ENCODE measurements around the gene DCX. TPM values are rescaled to one million over a fixed set of nuclear protein-coding genes. Genes with fewer than 3 reads are reported as not detected.

DCX gene
- total and polyA plus RNA-seq, 2 experiments from 2014 or later, result 0.66 to 3.0 TPM

DNA sequence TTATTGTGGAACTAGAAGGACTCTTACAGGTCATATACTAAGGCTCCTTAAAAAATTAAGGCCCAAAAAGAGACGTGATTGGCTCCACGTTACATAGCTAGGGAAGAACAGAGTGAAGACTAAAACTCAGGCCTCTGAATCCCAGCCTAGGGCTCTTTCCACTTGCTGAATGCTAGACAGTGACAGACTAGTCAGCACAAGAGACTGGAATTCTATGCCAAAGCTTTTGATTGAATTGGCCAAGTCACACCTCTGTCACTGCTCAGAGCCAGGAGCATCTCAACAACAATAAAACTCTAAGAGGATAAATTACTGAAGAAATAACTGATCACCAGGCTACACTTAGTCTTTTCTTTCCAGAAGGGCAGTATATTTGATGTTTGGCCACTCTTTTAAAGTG is 16.8 kb downstream of the DCX start:
- H3K36me3 ChIP-seq (ENCODE audit: insufficient read depth), result no peaks in the 10 kb centered on the region
- H3K27me3 Mint-ChIP-seq (ENCODE audit: insufficient read depth, low read depth, poor library complexity), result no peaks in the 10 kb centered on the region
- H3K9me3 Mint-ChIP-seq, result no peaks in the 10 kb centered on the region
- H3K9me2 ChIP-seq (ENCODE audit: insufficient read depth), result no peaks in the 10 kb centered on the region
- H3K27ac ChIP-seq (ENCODE audit: low read depth), result no peak overlapping the region
- no peak overlapping the region for H3K27ac Mint-ChIP-seq
- ATAC-seq (no peak), DNase-seq (ENCODE audit: low spot score) (no peak)
- no peak overlapping the region for H3K4me3 Mint-ChIP-seq
- H2AFZ ChIP-seq, result no peak overlapping the region
- H3K79me2 ChIP-seq (replicated peaks; ENCODE audit: insufficient read depth), result no peaks in the 10 kb centered on the region
- H3K4me1 ChIP-seq (ENCODE audit: insufficient read depth), result no peaks in the 10 kb centered on the region
- no peak overlapping the region for H3K4me3 ChIP-seq
- TF ChIP-seq CREB1 (CRISPR knock-in tag; IDR thresholded peaks at IDR 0.05; ENCODE audit: low read depth) (no peak), EZH2 (IDR thresholded peaks at IDR 0.05; ENCODE audit: low read depth, unreplicated experiment) (no peak), ZNF331 (CRISPR knock-in tag; IDR thresholded peaks at IDR 0.05; ENCODE audit: low read depth) (no peak), STAT1 (IDR thresholded peaks at IDR 0.05; ENCODE audit: unreplicated experiment) (no peak), JUNB (IDR thresholded peaks at IDR 0.05; ENCODE audit: unreplicated experiment) (no peak), ZNF114 (CRISPR knock-in tag; IDR thresholded peaks at IDR 0.05) (no peak), POLR2AphosphoS5 (IDR thresholded peaks at IDR 0.05; ENCODE audit: low read depth) (no peak), NANOG (IDR thresholded peaks at IDR 0.05; ENCODE audit: borderline replicate concordance) (no peak), EZH2phosphoT487 (IDR thresholded peaks at IDR 0.05; ENCODE audit: unreplicated experiment) (no peak)
- TF ChIP-seq, protein P1, sequence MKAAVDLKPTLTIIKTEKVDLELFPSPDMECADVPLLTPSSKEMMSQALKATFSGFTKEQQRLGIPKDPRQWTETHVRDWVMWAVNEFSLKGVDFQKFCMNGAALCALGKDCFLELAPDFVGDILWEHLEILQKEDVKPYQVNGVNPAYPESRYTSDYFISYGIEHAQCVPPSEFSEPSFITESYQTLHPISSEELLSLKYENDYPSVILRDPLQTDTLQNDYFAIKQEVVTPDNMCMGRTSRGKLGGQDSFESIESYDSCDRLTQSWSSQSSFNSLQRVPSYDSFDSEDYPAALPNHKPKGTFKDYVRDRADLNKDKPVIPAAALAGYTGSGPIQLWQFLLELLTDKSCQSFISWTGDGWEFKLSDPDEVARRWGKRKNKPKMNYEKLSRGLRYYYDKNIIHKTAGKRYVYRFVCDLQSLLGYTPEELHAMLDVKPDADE (IDR thresholded peaks at IDR 0.05), result no peak
- TF ChIP-seq, protein P2, sequence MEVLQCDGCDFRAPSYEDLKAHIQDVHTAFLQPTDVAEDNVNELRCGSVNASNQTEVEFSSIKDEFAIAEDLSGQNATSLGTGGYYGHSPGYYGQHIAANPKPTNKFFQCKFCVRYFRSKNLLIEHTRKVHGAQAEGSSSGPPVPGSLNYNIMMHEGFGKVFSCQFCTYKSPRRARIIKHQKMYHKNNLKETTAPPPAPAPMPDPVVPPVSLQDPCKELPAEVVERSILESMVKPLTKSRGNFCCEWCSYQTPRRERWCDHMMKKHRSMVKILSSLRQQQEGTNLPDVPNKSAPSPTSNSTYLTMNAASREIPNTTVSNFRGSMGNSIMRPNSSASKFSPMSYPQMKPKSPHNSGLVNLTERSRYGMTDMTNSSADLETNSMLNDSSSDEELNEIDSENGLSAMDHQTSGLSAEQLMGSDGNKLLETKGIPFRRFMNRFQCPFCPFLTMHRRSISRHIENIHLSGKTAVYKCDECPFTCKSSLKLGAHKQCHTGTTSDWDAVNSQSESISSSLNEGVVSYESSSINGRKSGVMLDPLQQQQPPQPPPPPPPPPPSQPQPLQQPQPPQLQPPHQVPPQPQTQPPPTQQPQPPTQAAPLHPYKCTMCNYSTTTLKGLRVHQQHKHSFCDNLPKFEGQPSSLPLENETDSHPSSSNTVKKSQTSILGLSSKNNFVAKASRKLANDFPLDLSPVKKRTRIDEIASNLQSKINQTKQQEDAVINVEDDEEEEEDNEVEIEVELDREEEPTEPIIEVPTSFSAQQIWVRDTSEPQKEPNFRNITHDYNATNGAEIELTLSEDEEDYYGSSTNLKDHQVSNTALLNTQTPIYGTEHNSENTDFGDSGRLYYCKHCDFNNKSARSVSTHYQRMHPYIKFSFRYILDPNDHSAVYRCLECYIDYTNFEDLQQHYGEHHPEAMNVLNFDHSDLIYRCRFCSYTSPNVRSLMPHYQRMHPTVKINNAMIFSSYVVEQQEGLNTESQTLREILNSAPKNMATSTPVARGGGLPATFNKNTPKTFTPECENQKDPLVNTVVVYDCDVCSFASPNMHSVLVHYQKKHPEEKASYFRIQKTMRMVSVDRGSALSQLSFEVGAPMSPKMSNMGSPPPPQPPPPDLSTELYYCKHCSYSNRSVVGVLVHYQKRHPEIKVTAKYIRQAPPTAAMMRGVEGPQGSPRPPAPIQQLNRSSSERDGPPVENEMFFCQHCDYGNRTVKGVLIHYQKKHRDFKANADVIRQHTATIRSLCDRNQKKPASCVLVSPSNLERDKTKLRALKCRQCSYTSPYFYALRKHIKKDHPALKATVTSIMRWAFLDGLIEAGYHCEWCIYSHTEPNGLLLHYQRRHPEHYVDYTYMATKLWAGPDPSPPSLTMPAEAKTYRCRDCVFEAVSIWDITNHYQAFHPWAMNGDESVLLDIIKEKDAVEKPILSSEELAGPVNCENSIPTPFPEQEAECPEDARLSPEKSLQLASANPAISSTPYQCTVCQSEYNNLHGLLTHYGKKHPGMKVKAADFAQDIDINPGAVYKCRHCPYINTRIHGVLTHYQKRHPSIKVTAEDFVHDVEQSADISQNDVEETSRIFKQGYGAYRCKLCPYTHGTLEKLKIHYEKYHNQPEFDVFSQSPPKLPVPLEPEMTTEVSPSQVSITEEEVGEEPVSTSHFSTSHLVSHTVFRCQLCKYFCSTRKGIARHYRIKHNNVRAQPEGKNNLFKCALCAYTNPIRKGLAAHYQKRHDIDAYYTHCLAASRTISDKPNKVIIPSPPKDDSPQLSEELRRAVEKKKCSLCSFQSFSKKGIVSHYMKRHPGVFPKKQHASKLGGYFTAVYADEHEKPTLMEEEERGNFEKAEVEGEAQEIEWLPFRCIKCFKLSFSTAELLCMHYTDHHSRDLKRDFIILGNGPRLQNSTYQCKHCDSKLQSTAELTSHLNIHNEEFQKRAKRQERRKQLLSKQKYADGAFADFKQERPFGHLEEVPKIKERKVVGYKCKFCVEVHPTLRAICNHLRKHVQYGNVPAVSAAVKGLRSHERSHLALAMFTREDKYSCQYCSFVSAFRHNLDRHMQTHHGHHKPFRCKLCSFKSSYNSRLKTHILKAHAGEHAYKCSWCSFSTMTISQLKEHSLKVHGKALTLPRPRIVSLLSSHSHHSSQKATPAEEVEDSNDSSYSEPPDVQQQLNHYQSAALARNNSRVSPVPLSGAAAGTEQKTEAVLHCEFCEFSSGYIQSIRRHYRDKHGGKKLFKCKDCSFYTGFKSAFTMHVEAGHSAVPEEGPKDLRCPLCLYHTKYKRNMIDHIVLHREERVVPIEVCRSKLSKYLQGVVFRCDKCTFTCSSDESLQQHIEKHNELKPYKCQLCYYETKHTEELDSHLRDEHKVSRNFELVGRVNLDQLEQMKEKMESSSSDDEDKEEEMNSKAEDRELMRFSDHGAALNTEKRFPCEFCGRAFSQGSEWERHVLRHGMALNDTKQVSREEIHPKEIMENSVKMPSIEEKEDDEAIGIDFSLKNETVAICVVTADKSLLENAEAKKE (CRISPR knock-in tag; IDR thresholded peaks at IDR 0.05), result no peak
- TF ChIP-seq, protein P3, sequence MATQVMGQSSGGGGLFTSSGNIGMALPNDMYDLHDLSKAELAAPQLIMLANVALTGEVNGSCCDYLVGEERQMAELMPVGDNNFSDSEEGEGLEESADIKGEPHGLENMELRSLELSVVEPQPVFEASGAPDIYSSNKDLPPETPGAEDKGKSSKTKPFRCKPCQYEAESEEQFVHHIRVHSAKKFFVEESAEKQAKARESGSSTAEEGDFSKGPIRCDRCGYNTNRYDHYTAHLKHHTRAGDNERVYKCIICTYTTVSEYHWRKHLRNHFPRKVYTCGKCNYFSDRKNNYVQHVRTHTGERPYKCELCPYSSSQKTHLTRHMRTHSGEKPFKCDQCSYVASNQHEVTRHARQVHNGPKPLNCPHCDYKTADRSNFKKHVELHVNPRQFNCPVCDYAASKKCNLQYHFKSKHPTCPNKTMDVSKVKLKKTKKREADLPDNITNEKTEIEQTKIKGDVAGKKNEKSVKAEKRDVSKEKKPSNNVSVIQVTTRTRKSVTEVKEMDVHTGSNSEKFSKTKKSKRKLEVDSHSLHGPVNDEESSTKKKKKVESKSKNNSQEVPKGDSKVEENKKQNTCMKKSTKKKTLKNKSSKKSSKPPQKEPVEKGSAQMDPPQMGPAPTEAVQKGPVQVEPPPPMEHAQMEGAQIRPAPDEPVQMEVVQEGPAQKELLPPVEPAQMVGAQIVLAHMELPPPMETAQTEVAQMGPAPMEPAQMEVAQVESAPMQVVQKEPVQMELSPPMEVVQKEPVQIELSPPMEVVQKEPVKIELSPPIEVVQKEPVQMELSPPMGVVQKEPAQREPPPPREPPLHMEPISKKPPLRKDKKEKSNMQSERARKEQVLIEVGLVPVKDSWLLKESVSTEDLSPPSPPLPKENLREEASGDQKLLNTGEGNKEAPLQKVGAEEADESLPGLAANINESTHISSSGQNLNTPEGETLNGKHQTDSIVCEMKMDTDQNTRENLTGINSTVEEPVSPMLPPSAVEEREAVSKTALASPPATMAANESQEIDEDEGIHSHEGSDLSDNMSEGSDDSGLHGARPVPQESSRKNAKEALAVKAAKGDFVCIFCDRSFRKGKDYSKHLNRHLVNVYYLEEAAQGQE (IDR thresholded peaks at IDR 0.05; ENCODE audit: unreplicated experiment), result no peak
- TF ChIP-seq, protein P4, sequence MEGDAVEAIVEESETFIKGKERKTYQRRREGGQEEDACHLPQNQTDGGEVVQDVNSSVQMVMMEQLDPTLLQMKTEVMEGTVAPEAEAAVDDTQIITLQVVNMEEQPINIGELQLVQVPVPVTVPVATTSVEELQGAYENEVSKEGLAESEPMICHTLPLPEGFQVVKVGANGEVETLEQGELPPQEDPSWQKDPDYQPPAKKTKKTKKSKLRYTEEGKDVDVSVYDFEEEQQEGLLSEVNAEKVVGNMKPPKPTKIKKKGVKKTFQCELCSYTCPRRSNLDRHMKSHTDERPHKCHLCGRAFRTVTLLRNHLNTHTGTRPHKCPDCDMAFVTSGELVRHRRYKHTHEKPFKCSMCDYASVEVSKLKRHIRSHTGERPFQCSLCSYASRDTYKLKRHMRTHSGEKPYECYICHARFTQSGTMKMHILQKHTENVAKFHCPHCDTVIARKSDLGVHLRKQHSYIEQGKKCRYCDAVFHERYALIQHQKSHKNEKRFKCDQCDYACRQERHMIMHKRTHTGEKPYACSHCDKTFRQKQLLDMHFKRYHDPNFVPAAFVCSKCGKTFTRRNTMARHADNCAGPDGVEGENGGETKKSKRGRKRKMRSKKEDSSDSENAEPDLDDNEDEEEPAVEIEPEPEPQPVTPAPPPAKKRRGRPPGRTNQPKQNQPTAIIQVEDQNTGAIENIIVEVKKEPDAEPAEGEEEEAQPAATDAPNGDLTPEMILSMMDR (conservative IDR thresholded peaks at IDR 0.05; ENCODE audit: low read depth in 2 of 2), result no peak
- no peaks in the 10 kb centered on the region for H3K36me3 Mint-ChIP-seq (ENCODE audit: low read depth)
- H4K20me1 ChIP-seq (replicated peaks; ENCODE audit: insufficient read depth), result no peaks in the 10 kb centered on the region
- H3K4me1 Mint-ChIP-seq, result no peaks in the 10 kb centered on the region
- H3F3A ChIP-seq (replicated peaks; ENCODE audit: low read depth), result no peaks in the 10 kb centered on the region
- H3K4me2 ChIP-seq, result no peak overlapping the region
- no peaks in the 10 kb centered on the region for H3K27me3 ChIP-seq (ENCODE audit: insufficient read depth)

All from GM23338 (cell line).